ENCODE data around the gene RNF32. TPM values are rescaled to one million over a fixed set of nuclear protein-coding genes. Genes with fewer than 3 reads are reported as not detected.

The RNF32 gene
- polyA plus RNA-seq, 1 donor (not counting 4 experiments of a cell fraction or from before 2014, with no cell fraction given), result 0.34 TPM

GRCh38 chr7:156651474-156651873, 10.9 kb downstream of the RNF32 start:
- Histone ChIP-seq H3K9me3 (ENCODE audit: control insufficient read depth, low read depth, low read length) (no peaks in the 10 kb centered on the region), H3K4me1 (ENCODE audit: control insufficient read depth, extremely low read depth, insufficient read depth, low read length) (no peaks in the 10 kb centered on the region), H3K27me3 (ENCODE audit: control insufficient read depth, extremely low read depth, insufficient read depth, low read length) (no peaks in the 10 kb centered on the region), H3K9ac (ENCODE audit: control insufficient read depth, extremely low read depth, insufficient read depth, low read length) (no peak overlapping the region), H3K4me2 (ENCODE audit: control insufficient read depth, extremely low read depth, insufficient read depth, low read depth, low read length) (no peak overlapping the region), H4K20me1 (ENCODE audit: control insufficient read depth, extremely low read depth, insufficient read depth, low read length) (no peaks in the 10 kb centered on the region), H3K79me2 (ENCODE audit: control insufficient read depth, insufficient read depth, low read length) (no peaks in the 10 kb centered on the region), H3K27ac (ENCODE audit: control insufficient read depth, insufficient read depth, low read length) (no peak overlapping the region), H3K4me3 (ENCODE audit: control insufficient read depth in 2 of 3, extremely low read depth in 1 of 3, insufficient read depth in 2 of 3, low read depth in 1 of 3, low read length in 3 of 3) (no peak overlapping the region), H3K36me3 (ENCODE audit: control insufficient read depth in 2 of 2, extremely low read depth in 1 of 2, insufficient read depth in 2 of 2, low read length in 2 of 2) (no peaks in the 10 kb centered on the region), H2AFZ (ENCODE audit: control insufficient read depth, low read length) (no peak overlapping the region), H3K9me1 (ENCODE audit: control insufficient read depth, extremely low read depth, insufficient read depth, low read length) (no peaks in the 10 kb centered on the region)
- FAIRE-seq, result no peak
- DNase-seq (ENCODE audit: low read depth, low spot score), result no peak
- dilution Hi-C loops (cut with MboI; ENCODE audit: extremely low pct_ligation_motif_present, low sequenced_read_pairs), result no loop called here
- TF ChIP-seq EZH2 (IDR thresholded peaks at IDR 0.05; ENCODE audit: low read length) (no peak), CTCF (optimal IDR thresholded peaks at IDR 0.05 in 1 of 3, IDR thresholded peaks at IDR 0.05 in 1 of 3, conservative IDR thresholded peaks at IDR 0.05 in 1 of 3; ENCODE audit: extremely low read depth in 1 of 3, insufficient read depth in 2 of 3, low read length in 3 of 3) (no peak)

GRCh38 chr7:156652886-156653568, 12.5 kb downstream of the RNF32 start:
- Histone ChIP-seq H3K27me3 (ENCODE audit: control insufficient read depth, extremely low read depth, insufficient read depth, low read length) (no peaks in the 10 kb centered on the region), H3K79me2 (ENCODE audit: control insufficient read depth, insufficient read depth, low read length) (no peaks in the 10 kb centered on the region), H3K27ac (ENCODE audit: control insufficient read depth, insufficient read depth, low read length) (no peak overlapping the region), H4K20me1 (ENCODE audit: control insufficient read depth, extremely low read depth, insufficient read depth, low read length) (no peaks in the 10 kb centered on the region), H3K4me1 (ENCODE audit: control insufficient read depth, extremely low read depth, insufficient read depth, low read length) (peaks cover 3% of the 10 kb centered on the region), H3K9me1 (ENCODE audit: control insufficient read depth, extremely low read depth, insufficient read depth, low read length) (no peaks in the 10 kb centered on the region), H3K9me3 (ENCODE audit: control insufficient read depth, low read depth, low read length) (no peaks in the 10 kb centered on the region), H3K36me3 (ENCODE audit: control insufficient read depth in 2 of 2, extremely low read depth in 1 of 2, insufficient read depth in 2 of 2, low read length in 2 of 2) (no peaks in the 10 kb centered on the region), H3K4me3 (ENCODE audit: control insufficient read depth in 2 of 3, extremely low read depth in 1 of 3, insufficient read depth in 2 of 3, low read depth in 1 of 3, low read length in 3 of 3) (no peak overlapping the region), H2AFZ (ENCODE audit: control insufficient read depth, low read length) (no peak overlapping the region), H3K4me2 (ENCODE audit: control insufficient read depth, extremely low read depth, insufficient read depth, low read depth, low read length) (no peak overlapping the region), H3K9ac (ENCODE audit: control insufficient read depth, extremely low read depth, insufficient read depth, low read length) (no peak overlapping the region)
- DNase-seq (ENCODE audit: low read depth, low spot score) (no peak), FAIRE-seq (no peak)
- TF ChIP-seq CTCF (optimal IDR thresholded peaks at IDR 0.05 in 1 of 3, IDR thresholded peaks at IDR 0.05 in 1 of 3, conservative IDR thresholded peaks at IDR 0.05 in 1 of 3; ENCODE audit: extremely low read depth in 1 of 3, insufficient read depth in 2 of 3, low read length in 3 of 3), result no peak
- no peak for TF ChIP-seq EZH2 (IDR thresholded peaks at IDR 0.05; ENCODE audit: low read length)
- dilution Hi-C loops (cut with MboI; ENCODE audit: extremely low pct_ligation_motif_present, low sequenced_read_pairs), result no loop called here
